Activated CD4-positive, CD25-positive, alpha-beta regulatory T cell (primary cell): ENCODE results near the gene WNT9B.

Experiments used
- DNase-seq, 4 experiments: peaks; one replicate each; lab custom pipeline; 2025; lab: John Stamatoyannopoulos, UW

WNT9B gene

GRCh38 chr17:46853896-46854444 is 2.6 kb downstream of the WNT9B start:
- no peak for DNase-seq

DNA sequence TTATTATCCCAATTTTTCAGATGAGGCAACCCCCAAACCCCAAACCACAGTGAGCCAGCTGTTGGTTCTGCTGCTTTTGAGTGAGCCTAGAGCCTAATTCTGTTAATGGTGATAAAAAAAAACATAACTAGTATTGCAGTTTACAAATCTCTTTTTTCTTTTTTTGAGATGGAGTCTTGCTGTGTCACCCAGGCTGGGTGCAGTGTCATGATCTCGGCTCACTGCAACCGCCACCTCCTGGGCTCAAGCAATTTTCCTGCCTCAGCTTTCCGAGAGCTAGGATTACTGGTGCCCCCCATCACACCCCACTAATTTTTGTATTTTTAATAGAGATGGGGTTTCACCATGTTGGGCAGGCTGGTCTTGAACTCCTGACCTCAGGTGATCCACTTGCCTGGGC is 3.1 kb downstream of the WNT9B start:
- DNase-seq, result no peak

GRCh38 chr17:46854948-46855347 is 3.6 kb downstream of the WNT9B start:
- DNase-seq, result no peak

DNA sequence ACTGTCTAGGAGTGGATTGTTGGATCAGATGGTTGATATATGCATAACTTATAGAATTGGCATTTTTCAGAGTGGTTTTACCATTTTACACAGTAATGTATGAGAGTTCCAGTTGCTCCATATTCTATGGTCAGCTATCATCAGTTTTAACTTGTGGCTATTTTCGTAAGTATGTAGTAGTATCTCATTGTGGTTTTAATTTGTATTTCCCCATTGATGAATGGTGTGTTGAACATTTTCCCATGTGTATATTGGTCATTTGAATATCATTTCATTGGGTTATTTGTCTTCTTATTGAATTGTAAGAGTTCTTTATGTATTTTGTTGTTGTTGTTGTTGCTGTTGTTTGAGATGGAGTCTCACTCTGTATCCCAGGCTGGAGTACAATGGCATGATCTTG is 6.2 kb downstream of the WNT9B start:
- DNase-seq, result no peak

DNA sequence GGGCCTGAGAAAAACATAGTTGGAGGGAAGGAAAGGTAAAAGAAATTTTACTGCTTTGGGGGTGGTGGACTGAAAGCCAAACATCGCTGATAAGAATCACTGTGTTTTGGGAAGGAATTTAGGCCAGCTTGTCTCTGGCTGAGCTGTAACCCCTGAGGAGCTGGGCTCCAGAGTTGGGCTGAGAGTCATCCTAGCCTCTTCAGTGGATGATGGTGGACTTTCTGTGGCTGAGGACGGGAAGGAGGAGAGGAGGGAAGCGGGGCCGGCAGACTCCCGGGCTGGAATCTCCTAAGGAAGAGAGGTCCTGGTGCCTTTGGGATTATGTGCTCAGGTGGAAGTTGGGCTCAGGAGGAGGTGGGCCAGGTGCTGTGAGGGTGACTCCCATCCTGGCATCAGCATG is 8.6 kb downstream of the WNT9B start:
- no peak for DNase-seq

DNA sequence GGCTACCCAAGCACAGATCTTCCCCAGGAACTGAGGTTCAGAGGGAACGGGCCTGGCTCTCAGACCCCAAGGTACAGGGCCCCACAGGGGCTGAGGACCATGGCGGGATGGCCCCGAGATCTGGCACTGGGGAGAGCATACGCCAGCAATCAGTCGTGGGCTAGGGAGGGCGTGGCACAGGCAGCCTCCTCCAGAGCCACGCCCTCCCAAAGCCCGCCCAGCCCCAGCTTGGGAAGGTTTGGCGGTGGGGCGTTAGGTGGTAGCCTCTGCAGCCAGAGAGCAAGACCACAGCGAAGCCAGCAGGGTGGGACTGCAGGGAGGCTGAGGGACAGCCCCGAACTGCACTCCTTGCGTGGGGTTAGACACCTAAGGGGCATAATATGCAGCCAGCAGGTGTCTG is 11.6 kb downstream of the WNT9B start:
- no peak for DNase-seq

GRCh38 chr17:46863383-46864121 is 12.2 kb downstream of the WNT9B start:
- DNase-seq, result no peak

DNA sequence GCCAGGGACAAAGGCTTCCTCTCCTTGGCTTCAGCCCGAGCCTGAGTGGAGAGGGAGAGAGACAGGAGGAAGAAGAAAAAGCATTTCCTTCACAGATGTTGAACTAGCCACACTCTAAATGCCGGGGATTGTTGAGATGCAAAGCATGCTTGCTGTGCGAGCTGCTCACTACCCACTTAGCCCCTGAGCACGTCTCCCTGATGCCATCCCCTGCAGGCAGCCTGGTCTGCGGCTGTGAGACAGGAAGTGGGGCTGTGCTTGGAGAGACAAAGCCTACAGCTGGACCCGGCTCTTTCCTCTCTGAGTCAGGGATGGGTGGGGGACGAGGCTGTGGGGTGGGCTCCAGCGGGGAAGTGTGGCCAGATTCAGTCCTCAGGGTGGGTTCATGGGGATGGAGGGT is 13.7 kb downstream of the WNT9B start:
- no peak for DNase-seq

- no peak for DNase-seq
Measured at GRCh38 chr17:46866325-46866724, 14.9 kb downstream of the WNT9B start.

GRCh38 chr17:46866747-46867146 is 15.4 kb downstream of the WNT9B start:
- DNase-seq, result no peak

DNA sequence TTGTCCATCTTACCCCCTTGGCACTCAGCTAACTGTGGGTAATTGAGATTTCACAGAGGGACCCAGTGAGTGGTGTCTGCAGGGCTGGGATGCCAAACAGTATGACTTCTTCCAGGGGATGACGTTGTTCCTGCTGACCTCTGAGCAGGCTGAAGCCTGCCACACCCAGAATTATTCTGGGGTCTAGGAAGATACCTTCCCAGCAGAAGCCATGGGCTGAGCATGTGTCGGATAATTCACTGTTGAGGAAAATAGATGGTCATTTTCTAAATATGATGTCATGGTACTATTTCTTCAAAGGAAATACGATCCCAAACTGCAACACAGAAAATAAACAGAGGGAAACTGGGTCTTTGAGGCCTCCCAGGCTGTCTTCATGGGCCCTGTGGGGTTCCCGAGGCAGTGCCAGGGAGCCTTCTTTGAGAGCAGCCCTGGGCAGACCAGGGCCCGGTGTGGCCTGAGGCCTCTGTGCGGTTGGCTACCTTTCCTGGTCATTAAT is 17.4 kb downstream of the WNT9B start:
- DNase-seq, result no peak

- DNase-seq, result no peak
Measured at GRCh38 chr17:46869296-46869695, 17.9 kb downstream of the WNT9B start.

GRCh38 chr17:46869975-46870803 is 18.8 kb downstream of the WNT9B start:
- DNase-seq, result no peak

GRCh38 chr17:46872421-46872820 is 21.0 kb downstream of the WNT9B start:
- no peak for DNase-seq

DNA sequence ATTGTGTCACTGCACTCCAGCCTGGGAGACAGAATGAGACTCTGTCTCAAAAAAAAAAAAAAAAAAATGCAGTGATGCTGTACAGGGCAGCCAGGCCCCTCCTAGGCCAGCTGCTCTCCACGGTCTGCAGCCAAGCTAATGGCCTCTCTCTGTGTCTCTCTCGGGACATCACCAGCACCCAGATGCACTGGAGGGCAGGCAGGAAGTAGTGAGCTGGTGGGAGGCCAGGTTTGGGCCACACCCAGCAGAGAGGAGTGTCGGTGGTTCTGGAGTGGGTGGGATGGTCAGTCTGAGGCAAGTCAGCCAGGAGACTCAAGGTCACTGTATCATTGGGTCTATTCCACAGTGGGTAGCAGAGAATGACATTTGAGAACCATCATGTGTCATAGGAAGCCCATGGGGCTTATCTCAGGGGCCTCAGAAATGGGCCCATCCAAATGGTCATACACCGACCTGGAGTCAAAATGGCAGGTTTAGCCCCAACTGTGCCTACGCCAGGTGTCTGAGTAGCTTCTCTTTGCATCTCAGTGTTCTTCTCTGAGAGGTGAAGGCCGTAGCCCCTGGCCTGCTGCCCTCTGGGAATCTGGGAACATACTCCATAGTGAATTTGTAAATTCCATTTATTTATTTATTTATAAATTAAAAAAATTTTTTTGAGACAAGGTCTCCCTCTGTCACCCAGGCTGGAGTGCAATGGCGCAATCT is 22.7 kb downstream of the WNT9B start:
- no peak for DNase-seq

- DNase-seq, result no peak
Measured at GRCh38 chr17:46874906-46875305, 23.5 kb downstream of the WNT9B start.

- DNase-seq, result no peak
Measured at GRCh38 chr17:46875849-46876352, 24.5 kb downstream of the WNT9B start.

DNA sequence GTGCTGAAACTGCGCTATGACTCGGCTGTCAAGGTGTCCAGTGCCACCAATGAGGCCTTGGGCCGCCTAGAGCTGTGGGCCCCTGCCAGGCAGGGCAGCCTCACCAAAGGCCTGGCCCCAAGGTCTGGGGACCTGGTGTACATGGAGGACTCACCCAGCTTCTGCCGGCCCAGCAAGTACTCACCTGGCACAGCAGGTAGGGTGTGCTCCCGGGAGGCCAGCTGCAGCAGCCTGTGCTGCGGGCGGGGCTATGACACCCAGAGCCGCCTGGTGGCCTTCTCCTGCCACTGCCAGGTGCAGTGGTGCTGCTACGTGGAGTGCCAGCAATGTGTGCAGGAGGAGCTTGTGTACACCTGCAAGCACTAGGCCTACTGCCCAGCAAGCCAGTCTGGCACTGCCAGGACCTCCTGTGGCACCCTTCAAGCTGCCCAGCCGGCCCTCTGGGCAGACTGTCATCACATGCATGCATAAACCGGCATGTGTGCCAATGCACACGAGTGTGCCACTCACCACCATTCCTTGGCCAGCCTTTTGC is 25.0 kb downstream of the WNT9B start:
- no peak for DNase-seq

- DNase-seq, result no peak
Measured at GRCh38 chr17:46876926-46877325, 25.5 kb downstream of the WNT9B start.

- DNase-seq, result no peak
Measured at GRCh38 chr17:46877466-46877865, 26.1 kb downstream of the WNT9B start.

GRCh38 chr17:46878055-46878454 is 26.7 kb downstream of the WNT9B start:
- DNase-seq, result no peak

DNA sequence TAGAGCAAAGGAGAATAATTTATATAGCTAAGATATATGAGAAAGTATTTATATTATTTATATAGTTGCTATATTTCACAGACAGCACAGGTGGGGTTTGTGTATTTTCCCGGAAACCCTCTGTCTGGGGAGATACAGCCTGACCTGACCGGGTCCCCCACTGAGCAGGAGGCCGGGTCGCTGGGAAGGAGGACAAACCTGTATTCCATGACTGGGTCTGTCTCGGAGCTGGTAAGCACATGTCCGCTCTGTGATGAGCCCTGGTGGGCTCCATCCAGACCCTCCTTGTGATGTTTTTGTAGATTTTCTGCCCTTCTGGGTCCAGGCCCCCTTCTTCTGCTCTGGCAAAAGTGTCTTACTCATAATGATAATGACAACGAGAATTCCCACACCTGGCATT is 27.7 kb downstream of the WNT9B start:
- DNase-seq, result no peak
